Measurements from ENCODE around the gene OR10H5.

OR10H5 gene

DNA sequence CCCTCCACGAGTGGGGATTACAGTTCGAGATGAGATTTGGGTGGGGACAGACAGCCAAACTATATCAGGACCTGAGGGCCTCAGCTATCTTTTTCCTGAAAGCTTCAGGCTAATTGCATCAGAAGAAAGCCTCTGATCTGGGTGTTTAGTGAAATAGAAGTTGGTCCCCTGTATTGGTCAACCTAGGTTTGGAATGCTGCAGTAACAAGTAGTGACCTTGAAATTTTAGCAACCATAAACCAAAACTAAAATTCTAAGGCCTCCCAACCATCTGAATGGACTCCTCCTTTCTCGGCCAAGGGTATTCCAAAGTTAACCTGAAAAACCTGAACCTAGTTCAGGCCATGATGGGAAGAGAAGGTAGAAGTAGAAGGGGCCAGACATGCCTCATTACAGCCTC, 62.9 kb downstream of the OR10H5 start:
- no peak for DNase-seq

Data from activated CD4-positive, alpha-beta T cell treated with anti-CD3 and anti-CD28 coated beads, Interleukin-2, amount 50 U/mL, for 48 hours (primary cell).